HepG2 (cell line): ENCODE data around the gene C1orf159. TPM values are rescaled to one million over a fixed set of nuclear protein-coding genes. Genes with fewer than 3 reads are reported as not detected.
A peak's percentile ranks its signal among the peaks of the same experiment; 100 is the strongest.

Source experiments
- AFF4 ChIP-seq: sonication (generic); formaldehyde crosslinking; IDR thresholded peaks from 2 replicates; pipeline ENCODE4 v1.4.0; 2020; ENCODE audit warnings: missing genetic modification reagents
- CBX5 ChIP-seq: sonication (generic); formaldehyde crosslinking; IDR thresholded peaks from 2 replicates; pipeline ENCODE4 v1.4.0; 2020; ENCODE audit warnings: missing genetic modification reagents, borderline replicate concordance
- CCAR2 ChIP-seq: fragments of 200-400 bp; formaldehyde crosslinking; optimal IDR thresholded peaks from 2 replicates; pipeline ENCODE3; 2018; ENCODE audit warnings: low read depth, mild to moderate bottlenecking, low read length, moderate library complexity
- GPBP1L1 ChIP-seq: sonication (generic); formaldehyde crosslinking; IDR thresholded peaks from 2 replicates; pipeline ENCODE4 v1.5.0; 2020; ENCODE audit warnings: mild to moderate bottlenecking, missing genetic modification reagents
- GZF1 ChIP-seq: sonication (generic); formaldehyde crosslinking; IDR thresholded peaks from 2 replicates; pipeline ENCODE4 v1.5.1; 2020; ENCODE audit warnings: mild to moderate bottlenecking, missing genetic modification reagents
- HHEX ChIP-seq: IDR thresholded peaks from 2 replicates; pipeline ENCODE4 v1.6.1; 2016; ENCODE audit warnings: control low read depth
- IKZF5 ChIP-seq: IDR thresholded peaks from 2 replicates; pipeline ENCODE4 v1.6.1; 2018; ENCODE audit warnings: missing genetic modification reagents, mild to moderate bottlenecking, missing compliant biosample characterization
- IRF2 ChIP-seq: IDR thresholded peaks from 2 replicates; pipeline ENCODE4 v1.6.1; 2018; ENCODE audit warnings: missing genetic modification reagents, missing compliant biosample characterization
- KDM1A ChIP-seq: IDR thresholded peaks from 2 replicates; pipeline ENCODE4 v1.6.1; 2016; ENCODE audit warnings: missing compliant biosample characterization
- KLF16 ChIP-seq, 2 experiments: sonication (generic) in 1 of 2; formaldehyde crosslinking in 1 of 2; IDR thresholded peaks; 2 replicates each; pipeline versions ENCODE4 v1.6.1 to v1.8.0; 2016 to 2023; ENCODE audit warnings: missing genetic modification reagents in 2 of 2, missing compliant biosample characterization in 1 of 2
- PRPF4 ChIP-seq: fragments of 200-400 bp; formaldehyde crosslinking; IDR thresholded peaks from 2 replicates; pipeline ENCODE4 v1.6.1; 2016; ENCODE audit warnings: low read length, low read depth; ENCODE audit not compliant: poor library complexity, severe bottlenecking
- ZBTB46 ChIP-seq: sonication (generic); formaldehyde crosslinking; IDR thresholded peaks from 2 replicates; pipeline ENCODE4 v1.4.0; 2020; ENCODE audit warnings: mild to moderate bottlenecking, missing genetic modification reagents, borderline replicate concordance
- ZNF350 ChIP-seq: sonication (generic); formaldehyde crosslinking; IDR thresholded peaks from 2 replicates; pipeline ENCODE4 v1.4.0; 2020; ENCODE audit warnings: mild to moderate bottlenecking, low read depth, missing genetic modification reagents, borderline replicate concordance
- ZNF362 ChIP-seq: sonication (generic); formaldehyde crosslinking; IDR thresholded peaks from 2 replicates; pipeline ENCODE4 v1.4.0; 2020; ENCODE audit warnings: missing genetic modification reagents, mild to moderate bottlenecking, borderline replicate concordance
- ZNF543 ChIP-seq: sonication (generic); formaldehyde crosslinking; IDR thresholded peaks from 2 replicates; pipeline ENCODE4 v1.4.0; 2020; ENCODE audit warnings: mild to moderate bottlenecking, missing genetic modification reagents
- ZNF724P ChIP-seq: sonication (generic); formaldehyde crosslinking; IDR thresholded peaks from 2 replicates; pipeline ENCODE4 v1.8.0; 2022; ENCODE audit warnings: missing genetic modification reagents, borderline replicate concordance
- ZUFSP ChIP-seq: sonication (generic); formaldehyde crosslinking; IDR thresholded peaks from 2 replicates; pipeline ENCODE4 v1.9.0; 2021; ENCODE audit warnings: missing genetic modification reagents, mild to moderate bottlenecking, borderline replicate concordance
- polyA plus RNA-seq, 8 experiments: library from polyadenylated mRNA; depleted of rRNA in 3 of 8; stranded (reverse) in 7 of 8; unstranded in 1 of 8; fragments of >200 nt; fragmentation: Illumina TruSeq in 4 of 8; extraction: Trizol in 4 of 8; gene quantifications; 2 replicates each; pipeline versions ENCODE4 v1.2.1 to v1.2.3, GENCODE V29; 2011 to 2016; ENCODE audit warnings: low read depth in 4 of 8, missing spikeins in 1 of 8, mixed read lengths in 1 of 8; ENCODE audit not compliant: insufficient read depth in 1 of 8
- total RNA-seq, 5 experiments: library from RNA; depleted of rRNA; stranded (reverse); fragments of >200 nt; fragmentation: Illumina TruSeq; extraction: Trizol; gene quantifications; 2 replicates each; pipeline ENCODE4 v1.2.3, GENCODE V29; 2016; ENCODE audit warnings: low read depth in 1 of 5

The C1orf159 gene
- total and polyA plus RNA-seq, 2 of the 13 experiments (the other 11 are each of a cell fraction or from before 2014, with no cell fraction given) = 3.8 to 6.7 TPM

GRCh38 chr1:1079408-1080121 lies 36.3 kb downstream of the C1orf159 start (continued):
- no peak for TF ChIP-seq KLF16 (CRISPR knock-in tag; IDR thresholded peaks at IDR 0.05)
- TF ChIP-seq GZF1 (CRISPR knock-in tag) = peak; percentile 38; the same call in 1 of the 2 replicates
- no peak for TF ChIP-seq ZUFSP
- TF ChIP-seq IRF2 (CRISPR knock-in tag) = peak; percentile 39; the same call in 1 of the 2 replicates
- no peak for TF ChIP-seq ZNF543 (CRISPR knock-in tag)
- no peak for TF ChIP-seq HHEX (CRISPR knock-in tag)
- no peak; the same call in 1 of the 2 replicates for TF ChIP-seq ZNF350
- no peak; the same call in 1 of the 2 replicates for TF ChIP-seq KDM1A
- no peak for TF ChIP-seq PRPF4
- TF ChIP-seq IKZF5 (CRISPR knock-in tag) = 0 out of 2 replicates have a peak, but pooled peaks have one; percentile 50
- no peak for TF ChIP-seq ZNF362
- no peak for TF ChIP-seq ZBTB46 (CRISPR knock-in tag)
- no peak for TF ChIP-seq GPBP1L1 (CRISPR knock-in tag)
- TF ChIP-seq ZNF724P (CRISPR knock-in tag) = no peak; the same call in 1 of the 2 replicates
- no peak for TF ChIP-seq AFF4 (CRISPR knock-in tag)
- peak; percentile 40; the same call in 1 of the 2 replicates for TF ChIP-seq CBX5 (CRISPR knock-in tag)
- no peak for TF ChIP-seq CCAR2
